HG02840 (cell line): ENCODE data around the gene SNAP29.
"Not testable (repeated sequence)": the region's sequence is repeated elsewhere in the genome, so short reads cannot be mapped to it uniquely, and the experiment has no call there.

Experiments used
- ATAC-seq: cut with Tn5 transposase; IDR thresholded peaks from one replicate; pipeline ENCODE4 v1.9.1; 2021; ENCODE audit warnings: mild to moderate bottlenecking, moderate library complexity, moderate number of reproducible peaks; ENCODE audit not compliant: unreplicated experiment, low FRiP score

SNAP29 gene

GRCh38 chr22:20858615-20859416 is at the start of gene SNAP29, which contains the start of gene PI4KA:
Gene SNAP29, plus strand, starts transcription at chr22:20859007. Its CDS starts 104 bp downstream, at chr22:20859111.
Gene PI4KA, minus strand, starts transcription at chr22:20858811. Its CDS starts 86 bp downstream, at chr22:20858725.
- peak; percentile 93 for ATAC-seq

- no peak for ATAC-seq
These were observed 49.1 kb upstream of the SNAP29 start for GRCh38 chr22:20809538-20810185.

- no peak for ATAC-seq
These were observed 48.2 kb upstream of the SNAP29 start for GRCh38 chr22:20810645-20811044.

GRCh38 chr22:20811171-20811570 is 47.6 kb upstream of the SNAP29 start:
- no peak for ATAC-seq

GRCh38 chr22:20811971-20812660 is 46.7 kb upstream of the SNAP29 start:
- no peak for ATAC-seq

GRCh38 chr22:20813056-20813455 is 45.8 kb upstream of the SNAP29 start:
- no peak for ATAC-seq

- no peak for ATAC-seq
These were observed 44.5 kb upstream of the SNAP29 start for GRCh38 chr22:20814221-20814808.

GRCh38 chr22:20815477-20816050 is 43.2 kb upstream of the SNAP29 start:
- no peak for ATAC-seq

GRCh38 chr22:20816559-20816958 is 42.2 kb upstream of the SNAP29 start:
- no peak for ATAC-seq

- no peak for ATAC-seq
These were observed 40.3 kb upstream of the SNAP29 start for GRCh38 chr22:20818471-20818870.

GRCh38 chr22:20819471-20819870 is 39.3 kb upstream of the SNAP29 start:
- ATAC-seq, result no peak

GRCh38 chr22:20821717-20822239 is 37.0 kb upstream of the SNAP29 start:
- ATAC-seq, result not testable (repeated sequence)

GRCh38 chr22:20822240-20822639 is 36.6 kb upstream of the SNAP29 start:
- no peak for ATAC-seq

GRCh38 chr22:20823264-20823663 is 35.5 kb upstream of the SNAP29 start:
- ATAC-seq, result no peak

- ATAC-seq, result not testable (repeated sequence)
These were observed 33.6 kb upstream of the SNAP29 start for GRCh38 chr22:20825216-20825615.

- ATAC-seq, result no peak
These were observed 33.2 kb upstream of the SNAP29 start for GRCh38 chr22:20825624-20826023.

GRCh38 chr22:20826373-20827152 is 32.2 kb upstream of the SNAP29 start:
- not testable (repeated sequence) for ATAC-seq

- ATAC-seq, result no peak
These were observed 29.2 kb upstream of the SNAP29 start for GRCh38 chr22:20829491-20830134.

- ATAC-seq, result no peak
These were observed 25.6 kb upstream of the SNAP29 start for GRCh38 chr22:20833225-20833665.
